Measurements from ENCODE around the gene SLC4A1AP.

Gene SLC4A1AP

GRCh38 chr2:27661371-27661770 lies 2.3 kb upstream of the SLC4A1AP start:
- Histone ChIP-seq H2AFZ (ENCODE audit: low read depth, low read length, severe bottlenecking) (no peak overlapping the region), H4K20me1 (ENCODE audit: low read depth, low read length) (no peaks in the 10 kb centered on the region), H3K79me2 (ENCODE audit: insufficient read depth, low read length) (peaks cover 35% of the 10 kb centered on the region), H3K27ac (ENCODE audit: low read depth, low read length) (no peak overlapping the region), H3K9ac (ENCODE audit: low read length) (no peak overlapping the region), H3K4me2 (ENCODE audit: low read depth, low read length, poor library complexity, severe bottlenecking) (no peak overlapping the region), H3K9me2 (replicated peaks; ENCODE audit: insufficient read depth, low read length) (no peaks in the 10 kb centered on the region), H3K36me3 (ENCODE audit: low read length) (peaks cover 17% of the 10 kb centered on the region; the same call in 1 of the 2 replicates), H3K9me3 (ENCODE audit: insufficient read depth, low read length) (no peaks in the 10 kb centered on the region), H3K27me3 (ENCODE audit: low read length) (no peaks in the 10 kb centered on the region), H3K4me3 (ENCODE audit: insufficient read depth, low read length, poor library complexity, severe bottlenecking) (no peak overlapping the region), H3F3A (ENCODE audit: insufficient read depth) (0 out of 2 replicates have a peak, but pooled peaks cover 3% of the 10 kb centered on the region)
- TF ChIP-seq EZH2phosphoT487 (conservative IDR thresholded peaks at IDR 0.05; ENCODE audit: low read length) (no peak), CTCF (IDR thresholded peaks at IDR 0.05; ENCODE audit: insufficient read depth, low read length, poor library complexity, severe bottlenecking) (no peak)

- Histone ChIP-seq H3K9ac (ENCODE audit: low read length) (peak overlapping the region; percentile 63), H3K27ac (ENCODE audit: low read depth, low read length) (peak overlapping the region; percentile 82; the same call in 1 of the 2 replicates), H3K27me3 (ENCODE audit: low read length) (no peaks in the 10 kb centered on the region), H3K79me2 (ENCODE audit: insufficient read depth, low read length) (peaks cover 35% of the 10 kb centered on the region), H4K20me1 (ENCODE audit: low read depth, low read length) (no peaks in the 10 kb centered on the region), H3F3A (ENCODE audit: insufficient read depth) (0 out of 2 replicates have a peak, but pooled peaks cover 5% of the 10 kb centered on the region), H3K4me3 (ENCODE audit: insufficient read depth, low read length, poor library complexity, severe bottlenecking) (peak overlapping the region; percentile 89), H2AFZ (ENCODE audit: low read depth, low read length, severe bottlenecking) (peak overlapping the region; percentile 98), H3K9me3 (ENCODE audit: insufficient read depth, low read length) (no peaks in the 10 kb centered on the region), H3K9me2 (replicated peaks; ENCODE audit: insufficient read depth, low read length) (no peaks in the 10 kb centered on the region), H3K4me2 (ENCODE audit: low read depth, low read length, poor library complexity, severe bottlenecking) (peak overlapping the region; percentile 88), H3K36me3 (ENCODE audit: low read length) (peaks cover 23% of the 10 kb centered on the region; the same call in 1 of the 2 replicates)
- TF ChIP-seq CTCF (IDR thresholded peaks at IDR 0.05; ENCODE audit: insufficient read depth, low read length, poor library complexity, severe bottlenecking), result no peak
- no peak for TF ChIP-seq EZH2phosphoT487 (conservative IDR thresholded peaks at IDR 0.05; ENCODE audit: low read length)
Observed at GRCh38 chr2:27664154-27664574, 475 bp downstream of the SLC4A1AP start.

DNA sequence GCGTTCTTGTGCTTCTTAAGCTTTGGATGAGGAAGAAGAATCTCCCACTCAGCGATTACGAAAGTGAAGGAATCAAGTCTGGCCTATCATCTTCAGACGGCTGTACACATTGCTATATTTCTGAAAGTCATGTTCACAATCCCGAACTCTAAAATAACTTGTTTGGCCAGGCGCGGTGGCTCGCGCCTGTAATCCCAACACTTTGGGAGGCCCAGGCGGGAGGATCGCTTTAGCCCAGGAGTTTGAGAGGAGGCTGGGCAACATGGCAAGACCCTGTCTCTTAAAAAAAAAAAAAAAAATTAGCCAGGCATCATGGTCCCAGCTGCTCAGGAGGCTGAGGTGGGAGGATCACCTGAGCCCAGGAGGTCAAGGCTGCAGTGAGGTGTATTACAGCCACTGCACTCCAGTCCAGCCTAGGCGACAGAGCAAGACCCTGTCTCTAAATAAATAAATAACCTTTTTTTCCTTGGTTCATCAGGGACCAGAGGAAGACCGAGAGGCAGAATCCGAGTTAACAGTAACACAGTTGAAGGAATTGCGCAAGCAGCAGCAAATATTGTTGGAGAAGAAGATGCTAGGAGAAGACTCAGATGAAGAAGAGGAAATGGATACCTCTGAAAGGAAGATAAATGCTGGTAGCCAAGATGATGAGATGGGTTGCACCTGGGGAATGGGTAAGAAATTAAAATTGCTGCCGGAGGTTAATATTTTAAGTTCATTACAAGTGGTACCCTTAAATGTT lies 1.1 kb downstream of the SLC4A1AP start:
- Histone ChIP-seq H3K27ac (ENCODE audit: low read depth, low read length) (no peak overlapping the region), H3K36me3 (ENCODE audit: low read length) (peaks cover 16% of the 10 kb centered on the region; the same call in 1 of the 2 replicates), H3F3A (ENCODE audit: insufficient read depth) (0 out of 2 replicates have a peak, but pooled peaks cover 5% of the 10 kb centered on the region), H3K4me3 (ENCODE audit: insufficient read depth, low read length, poor library complexity, severe bottlenecking) (peak overlapping the region; percentile 89), H3K9me3 (ENCODE audit: insufficient read depth, low read length) (no peaks in the 10 kb centered on the region), H4K20me1 (ENCODE audit: low read depth, low read length) (no peaks in the 10 kb centered on the region), H3K9me2 (replicated peaks; ENCODE audit: insufficient read depth, low read length) (no peaks in the 10 kb centered on the region), H3K79me2 (ENCODE audit: insufficient read depth, low read length) (peaks cover 35% of the 10 kb centered on the region), H3K27me3 (ENCODE audit: low read length) (no peaks in the 10 kb centered on the region), H3K4me2 (ENCODE audit: low read depth, low read length, poor library complexity, severe bottlenecking) (peak overlapping the region; percentile 88), H2AFZ (ENCODE audit: low read depth, low read length, severe bottlenecking) (peak overlapping the region; percentile 98), H3K9ac (ENCODE audit: low read length) (peak overlapping the region; percentile 63)
- no peak for TF ChIP-seq EZH2phosphoT487 (conservative IDR thresholded peaks at IDR 0.05; ENCODE audit: low read length)
- no peak for TF ChIP-seq CTCF (IDR thresholded peaks at IDR 0.05; ENCODE audit: insufficient read depth, low read length, poor library complexity, severe bottlenecking)
